Central memory CD8-positive, alpha-beta T cell (primary cell): Measurements from ENCODE around the gene EEF1AKMT2.
A peak's percentile ranks its signal among the peaks of the same experiment; 100 is the strongest.

Source experiments
- ATAC-seq: fragments of 150-1000 bp; cut with Tn5 transposase; replicated peaks from 2 replicates; pipeline ENCODE4 v1.10.0; 2022; ENCODE audit warnings: mild to moderate bottlenecking, moderate FRiP score, moderate number of reproducible peaks; ENCODE audit not compliant: poor library complexity, severe bottlenecking; ENCODE audit errors: extremely low read depth
- DNase-seq, 2 donors: peaks; one replicate each; pipeline ENCODE4 v3.0.0; 2021; ENCODE audit warnings: low spot score in 2 of 2
- H3K27ac Mint-ChIP-seq: one replicate; pipeline ENCODE4 v1.8.0; 2022; ENCODE audit warnings: low read depth, mild to moderate bottlenecking, moderate library complexity, mixed read lengths
- H3K27me3 Mint-ChIP-seq: one replicate; pipeline ENCODE4 v1.8.0; 2022; ENCODE audit warnings: mixed read lengths
- H3K36me3 Mint-ChIP-seq: one replicate; pipeline ENCODE4 v1.8.0; 2022; ENCODE audit warnings: mild to moderate bottlenecking, moderate library complexity, mixed read lengths; ENCODE audit not compliant: insufficient read depth
- H3K4me1 Mint-ChIP-seq: one replicate; pipeline ENCODE4 v1.8.0; 2022; ENCODE audit warnings: mixed read lengths
- H3K4me3 Mint-ChIP-seq: one replicate; pipeline ENCODE4 v1.8.0; 2022; ENCODE audit warnings: mild to moderate bottlenecking, moderate library complexity, mixed read lengths
- H3K9me3 Mint-ChIP-seq: one replicate; pipeline ENCODE4 v1.8.0; 2022; ENCODE audit warnings: mixed read lengths

EEF1AKMT2 gene

DNA sequence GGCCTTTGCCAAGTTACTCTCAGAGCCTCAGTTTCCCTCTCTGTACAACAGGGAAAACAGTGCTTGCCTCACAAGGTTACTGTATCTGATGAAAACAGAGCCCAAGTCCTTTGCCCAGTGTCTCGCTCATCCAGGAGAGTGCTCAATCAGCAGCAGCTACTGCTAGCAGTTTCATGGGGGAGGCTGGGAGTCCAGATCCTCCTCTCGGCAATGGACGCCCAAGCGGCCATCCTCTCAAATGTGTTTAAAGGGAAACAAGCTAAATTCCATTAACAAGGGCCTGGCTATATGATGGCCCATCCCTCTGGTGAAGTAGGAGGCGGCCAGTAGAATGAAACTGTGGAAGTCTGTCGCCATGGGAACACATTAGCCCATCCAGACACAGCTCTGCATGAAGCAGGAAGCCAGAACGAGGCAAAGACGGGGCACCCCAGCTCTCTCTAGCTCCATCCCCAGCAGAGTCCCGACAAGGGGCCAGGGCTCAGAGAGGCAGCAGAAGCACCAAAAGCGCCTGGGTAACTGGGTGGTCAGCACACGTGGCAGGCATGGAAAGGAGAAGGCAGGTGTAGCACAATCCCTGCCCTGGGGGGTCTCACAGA, 82.7 kb downstream of the EEF1AKMT2 start:
- H3K27ac Mint-ChIP-seq: peak overlapping the region; percentile 98

DNA sequence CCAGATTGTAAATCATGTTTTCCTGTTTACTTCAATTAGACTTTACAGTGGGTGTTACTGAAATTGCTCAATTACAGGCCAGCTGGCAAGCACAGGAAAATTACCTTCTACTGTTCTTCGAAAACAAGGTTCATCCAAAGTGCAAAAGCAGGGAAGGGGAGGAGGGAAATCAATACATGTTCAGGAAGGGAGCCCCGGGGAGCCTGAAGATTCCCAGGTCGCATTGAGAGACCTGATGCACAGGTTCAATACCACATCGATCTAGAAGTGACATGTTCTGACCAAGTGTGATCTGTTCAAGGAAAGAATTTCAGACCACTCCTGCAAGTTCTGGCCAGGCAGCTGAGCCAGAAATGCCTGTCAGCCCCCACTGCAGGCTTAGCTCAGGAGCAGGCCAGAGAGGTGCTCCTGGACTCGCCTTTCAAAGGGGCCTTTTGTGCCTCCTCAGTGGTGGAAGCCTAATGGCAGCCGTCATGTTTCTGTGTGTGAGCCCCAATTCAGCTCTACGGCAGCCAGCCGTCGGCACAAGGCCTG, 83.4 kb downstream of the EEF1AKMT2 start:
- peaks cover 24% of the 10 kb centered on the region for H3K36me3 Mint-ChIP-seq
- ATAC-seq (no peak), DNase-seq (no peak)
- H3K27ac Mint-ChIP-seq: peak overlapping the region; percentile 97
- H3K9me3 Mint-ChIP-seq: no peaks in the 10 kb centered on the region
- peaks cover 87% of the 10 kb centered on the region for H3K4me1 Mint-ChIP-seq
- H3K27me3 Mint-ChIP-seq: no peaks in the 10 kb centered on the region
- H3K4me3 Mint-ChIP-seq: peak overlapping the region; percentile 62

More for the DNA sequence above, 82.7 kb downstream of the EEF1AKMT2 start:
- Mint-ChIP-seq H3K4me1 (peaks cover 87% of the 10 kb centered on the region), H3K9me3 (no peaks in the 10 kb centered on the region), H3K36me3 (peaks cover 25% of the 10 kb centered on the region), H3K27me3 (no peaks in the 10 kb centered on the region), H3K4me3 (peak overlapping the region; percentile 58)
- ATAC-seq (peak; percentile 42), DNase-seq (no peak)
